H1 (cell line): ENCODE data around the gene CLEC16A. TPM values are rescaled to one million over a fixed set of nuclear protein-coding genes. Genes with fewer than 3 reads are reported as not detected.

Source experiments
- CTCF ChIA-PET: fragments of 300-600 bp; sonication (Branson Sonifier 250); formaldehyde crosslinking; loops from one replicate; lab custom pipeline; 2021; ENCODE audit not compliant: partially characterized antibody; lab: Charles Lee
- POLR2A ChIA-PET: fragments of 300-600 bp; sonication (Branson Sonifier 250); formaldehyde crosslinking; loops from one replicate; lab custom pipeline; 2021; ENCODE audit warnings: inconsistent platforms; ENCODE audit not compliant: partially characterized antibody; lab: Charles Lee
- DNase-seq, 2 experiments: peaks; one replicate each; pipeline versions ENCODE4 v3.0.0 to v3.0.0-alpha.2; 2010 to 2022; ENCODE audit warnings: low spot score in 2 of 2, low read depth in 1 of 2, mixed read lengths in 1 of 2
- FAIRE-seq: peaks from 2 replicates; lab custom pipeline; 2011; peaks lifted over from hg19 to GRCh38; lab: Jason Lieb, UNC
- H2AFZ ChIP-seq: 2 replicates; pipeline ENCODE4 v1.8.1; 2012; ENCODE audit warnings: low read length, inconsistent platforms
- H2AK5ac ChIP-seq: 2 replicates; pipeline ENCODE4 v1.6.1; 2013; ENCODE audit warnings: low read depth, low read length
- H2BK120ac ChIP-seq: replicated peaks from 2 replicates; pipeline ENCODE3; 2013; ENCODE audit warnings: low read depth, low read length, inconsistent platforms
- H2BK12ac ChIP-seq: 2 replicates; pipeline ENCODE4 v1.6.1; 2013; ENCODE audit warnings: low read depth, low read length
- H2BK15ac ChIP-seq: 2 replicates; pipeline ENCODE4 v1.6.1; 2013; ENCODE audit warnings: low read length
- H2BK20ac ChIP-seq: 2 replicates; pipeline ENCODE4 v1.6.1; 2013; ENCODE audit warnings: low read length
- H2BK5ac ChIP-seq: 2 replicates; pipeline ENCODE4 v1.6.1; 2013; ENCODE audit warnings: low read depth, low read length
- H3K14ac ChIP-seq: 2 replicates; pipeline ENCODE4 v1.6.1; 2013; ENCODE audit warnings: inconsistent platforms; ENCODE audit not compliant: insufficient read length
- H3K18ac ChIP-seq: 2 replicates; pipeline ENCODE4 v1.6.1; 2013; ENCODE audit warnings: low read length; ENCODE audit errors: extremely low read depth
- H3K23ac ChIP-seq: 2 replicates; pipeline ENCODE4 v1.6.1; 2013; ENCODE audit warnings: inconsistent platforms; ENCODE audit not compliant: insufficient read length
- H3K23me2 ChIP-seq: 2 replicates; pipeline ENCODE4 v1.6.1; 2013; ENCODE audit warnings: low read depth, low read length
- H3K27ac ChIP-seq: 2 replicates; pipeline ENCODE4 v1.6.1; 2011; ENCODE audit warnings: low read depth, low read length, inconsistent platforms
- H3K27me3 ChIP-seq, 4 experiments: replicated peaks in 1 of 4; 1 replicate in 1 of 4; 2 replicates in 3 of 4; pipeline versions ENCODE4 v1.6.1 to v1.8.1; 2011 to 2013; ENCODE audit warnings: low read length in 3 of 4, mild to moderate bottlenecking in 3 of 4, inconsistent platforms in 2 of 4, mixed read lengths in 2 of 4, moderate library complexity in 1 of 4; ENCODE audit not compliant: control insufficient read depth in 3 of 4, insufficient read depth in 3 of 4; ENCODE audit errors: extremely low read depth in 1 of 4
- H3K36me3 ChIP-seq, 4 experiments: 2 replicates each; pipeline versions ENCODE4 v1.6.1 to v1.8.1; 2011 to 2013; ENCODE audit warnings: mild to moderate bottlenecking in 4 of 4, low read length in 3 of 4, moderate library complexity in 2 of 4, control low read depth in 1 of 4, inconsistent platforms in 1 of 4; ENCODE audit not compliant: insufficient read depth in 4 of 4, control insufficient read depth in 2 of 4
- H3K4ac ChIP-seq: replicated peaks from 2 replicates; pipeline ENCODE3; 2013; ENCODE audit warnings: low read length, low read depth, mixed read lengths, inconsistent platforms; ENCODE audit not compliant: insufficient read length
- H3K4me1 ChIP-seq, 4 experiments: replicated peaks in 1 of 4; 1 replicate in 1 of 4; 2 replicates in 3 of 4; pipeline versions ENCODE4 v1.6.1 to v1.8.1; 2011 to 2013; ENCODE audit warnings: low read length in 3 of 4, inconsistent platforms in 2 of 4, mixed read lengths in 1 of 4; ENCODE audit not compliant: insufficient read depth in 4 of 4, control insufficient read depth in 3 of 4
- H3K4me2 ChIP-seq, 2 experiments: 2 replicates each; pipeline versions ENCODE4 v1.6.1 to v1.8.1; 2011 to 2013; ENCODE audit warnings: low read depth in 2 of 2, low read length in 2 of 2, control low read depth in 1 of 2, inconsistent platforms in 1 of 2, mild to moderate bottlenecking in 1 of 2; ENCODE audit not compliant: insufficient read depth in 1 of 2
- H3K4me3 ChIP-seq, 4 experiments: fragments of 200-600, 300-600 bp in 1 of 4; sonication (generic), shearing (Covaris generic), sonication (Bioruptor Twin) in 1 of 4; 2 replicates each; pipeline versions ENCODE4 v1.5.1 to v1.8.1; 2011 to 2016; ENCODE audit warnings: low read length in 4 of 4, low read depth in 3 of 4, control low read depth in 2 of 4, inconsistent platforms in 2 of 4, mild to moderate bottlenecking in 2 of 4, mixed read lengths in 1 of 4, moderate library complexity in 1 of 4; ENCODE audit not compliant: insufficient read depth in 2 of 4; ENCODE audit errors: extremely low read depth in 1 of 4
- H3K56ac ChIP-seq: replicated peaks from 2 replicates; pipeline ENCODE3; 2013; ENCODE audit warnings: low read depth, mild to moderate bottlenecking, mixed read lengths, low read length, inconsistent platforms; ENCODE audit not compliant: insufficient read length
- H3K79me1 ChIP-seq: 2 replicates; pipeline ENCODE4 v1.6.1; 2013; ENCODE audit warnings: low read depth, low read length, control low read depth
- H3K79me2 ChIP-seq, 2 experiments: 2 replicates each; pipeline versions ENCODE4 v1.6.1 to v1.8.1; 2012 to 2013; ENCODE audit warnings: low read length in 2 of 2, mild to moderate bottlenecking in 2 of 2, inconsistent platforms in 1 of 2; ENCODE audit not compliant: insufficient read depth in 2 of 2, control insufficient read depth in 1 of 2
- H3K9ac ChIP-seq, 4 experiments: replicated peaks in 1 of 4; 1 replicate in 1 of 4; 2 replicates in 3 of 4; pipeline versions ENCODE4 v1.6.1 to v1.8.1; 2011 to 2013; ENCODE audit warnings: low read depth in 3 of 4, low read length in 3 of 4, control low read depth in 2 of 4, mild to moderate bottlenecking in 2 of 4, moderate library complexity in 2 of 4, inconsistent platforms in 1 of 4; ENCODE audit errors: extremely low read depth in 1 of 4
- H3K9me3 ChIP-seq, 2 experiments: 2 replicates each; pipeline versions ENCODE4 v1.6.1 to v1.8.1; 2012 to 2013; ENCODE audit warnings: mild to moderate bottlenecking in 2 of 2, moderate library complexity in 2 of 2, control low read depth in 1 of 2, inconsistent platforms in 1 of 2, low read depth in 1 of 2, low read length in 1 of 2, mixed read lengths in 1 of 2; ENCODE audit not compliant: insufficient read depth in 2 of 2
- H4K20me1 ChIP-seq, 2 experiments: replicated peaks in 1 of 2; 2 replicates each; pipeline versions ENCODE3 to v1.8.1; 2011 to 2013; ENCODE audit warnings: inconsistent platforms in 2 of 2, low read length in 2 of 2, mild to moderate bottlenecking in 1 of 2; ENCODE audit not compliant: insufficient read depth in 2 of 2, control insufficient read depth in 1 of 2
- H4K5ac ChIP-seq: 2 replicates; pipeline ENCODE4 v1.6.1; 2013; ENCODE audit warnings: low read length, low read depth, mixed read lengths, inconsistent platforms; ENCODE audit not compliant: insufficient read length
- H4K8ac ChIP-seq: 2 replicates; pipeline ENCODE4 v1.8.0; 2013; ENCODE audit warnings: mild to moderate bottlenecking, moderate library complexity, low read length, inconsistent platforms; ENCODE audit not compliant: insufficient read depth; ENCODE audit errors: extremely low read depth
- H4K91ac ChIP-seq: replicated peaks from 2 replicates; pipeline ENCODE3; 2013; ENCODE audit warnings: low read length, mixed read lengths, inconsistent platforms; ENCODE audit not compliant: insufficient read length
- BCL11A ChIP-seq, 2 experiments: IDR thresholded peaks; one replicate each; pipeline ENCODE4 v1.6.1; 2011; ENCODE audit warnings: low read depth in 2 of 2, low read length in 2 of 2, mild to moderate bottlenecking in 2 of 2
- KDM5A ChIP-seq: fragments of 200-600 bp; IDR thresholded peaks from 2 replicates; pipeline ENCODE4 v1.7.1; 2012; ENCODE audit warnings: mild to moderate bottlenecking, low read length, inconsistent platforms, mixed read lengths
- NANOG ChIP-seq: IDR thresholded peaks from 2 replicates; pipeline ENCODE4 v1.6.1; 2011; ENCODE audit warnings: low read length, low read depth, mild to moderate bottlenecking, inconsistent platforms; ENCODE audit not compliant: insufficient read depth, poor library complexity, severe bottlenecking
- POLR2AphosphoS5 ChIP-seq: IDR thresholded peaks from 2 replicates; pipeline ENCODE4 v1.6.1; 2011; ENCODE audit warnings: low read depth, low read length
- RBBP5 ChIP-seq: IDR thresholded peaks from 2 replicates; pipeline ENCODE4 v1.7.1; 2012; ENCODE audit warnings: low read depth, mild to moderate bottlenecking, inconsistent platforms, low read length, moderate library complexity, borderline replicate concordance
- SIN3A ChIP-seq, 2 experiments: IDR thresholded peaks in 1 of 2; conservative IDR thresholded peaks in 1 of 2; 2 replicates each; pipeline ENCODE4 v1.6.1; 2011 to 2012; ENCODE audit warnings: low read length in 2 of 2, improper control_type of control experiment in 1 of 2, low read depth in 1 of 2, mild to moderate bottlenecking in 1 of 2
- SP1 ChIP-seq: IDR thresholded peaks from 2 replicates; pipeline ENCODE4 v1.6.1; 2011; ENCODE audit warnings: low read depth, low read length
- SP4 ChIP-seq: IDR thresholded peaks from 2 replicates; pipeline ENCODE4 v1.6.1; 2012; ENCODE audit warnings: low read length, inconsistent platforms
- SRF ChIP-seq: IDR thresholded peaks from 2 replicates; pipeline ENCODE4 v1.6.1; 2011; ENCODE audit warnings: mild to moderate bottlenecking, low read depth, low read length, moderate library complexity
- TAF1 ChIP-seq: IDR thresholded peaks from 2 replicates; pipeline ENCODE4 v1.6.1; 2011; ENCODE audit warnings: mild to moderate bottlenecking, low read depth, low read length
- TBP ChIP-seq: IDR thresholded peaks from 2 replicates; pipeline ENCODE4 v1.6.1; 2011; ENCODE audit warnings: low read depth, low read length, improper control_type of control experiment
- TCF12 ChIP-seq: IDR thresholded peaks from 2 replicates; pipeline ENCODE4 v1.6.1; 2011; ENCODE audit warnings: low read depth, mild to moderate bottlenecking, low read length
- WGBS, 2 experiments: shearing (Covaris generic) in 1 of 2; methylation state at CpG; one replicate each; pipeline versions ENCODE4 v1.1.6 to v1.1.7; 2013 to 2015; ENCODE audit warnings: low lambda C conversion rate in 2 of 2, mixed read lengths in 2 of 2, inconsistent platforms in 1 of 2, low coverage in 1 of 2, missing lambda C conversion rate in 1 of 2; ENCODE audit not compliant: insufficient replicate concordance in 2 of 2, insufficient coverage in 1 of 2, insufficient read length in 1 of 2; ENCODE audit errors: extremely low coverage in 1 of 2, missing lambda C conversion rate in 1 of 2; 5-methylcytosine and 5-hydroxymethylcytosine counted together
- polyA plus RNA-seq, 7 experiments: library from polyadenylated mRNA; depleted of rRNA in 3 of 7; stranded (reverse) in 5 of 7; unstranded in 2 of 7; fragments of >200 nt in 5 of 7; fragments of 200-250 nt in 2 of 7; gene quantifications; 1 replicate in 5 of 7; 2 replicates in 1 of 7; 4 replicates in 1 of 7; pipeline versions ENCODE4 v1.2.1 to v1.2.3, GENCODE V29; 2011 to 2013; ENCODE audit warnings: missing spikeins in 2 of 7, mixed read lengths in 2 of 7
- total RNA-seq: library from RNA; stranded (reverse); fragmentation: NEBNext Ultra II Directional; extraction: Animal tissue kit (Norgen Biotek cat#: 25700); gene quantifications from 2 replicates; pipeline ENCODE4 v1.2.1, GENCODE V29; 2021
- TF ChIP-seq, protein P1 (sequence below): IDR thresholded peaks from 2 replicates; pipeline ENCODE4 v1.6.1; 2011; ENCODE audit warnings: low read length, improper control_type of control experiment

Gene CLEC16A
- total and polyA plus RNA-seq, 2 of the 8 experiments (the other 6 are each of a cell fraction or from before 2014, with no cell fraction given) = 7.6 to 19.3 TPM

DNA sequence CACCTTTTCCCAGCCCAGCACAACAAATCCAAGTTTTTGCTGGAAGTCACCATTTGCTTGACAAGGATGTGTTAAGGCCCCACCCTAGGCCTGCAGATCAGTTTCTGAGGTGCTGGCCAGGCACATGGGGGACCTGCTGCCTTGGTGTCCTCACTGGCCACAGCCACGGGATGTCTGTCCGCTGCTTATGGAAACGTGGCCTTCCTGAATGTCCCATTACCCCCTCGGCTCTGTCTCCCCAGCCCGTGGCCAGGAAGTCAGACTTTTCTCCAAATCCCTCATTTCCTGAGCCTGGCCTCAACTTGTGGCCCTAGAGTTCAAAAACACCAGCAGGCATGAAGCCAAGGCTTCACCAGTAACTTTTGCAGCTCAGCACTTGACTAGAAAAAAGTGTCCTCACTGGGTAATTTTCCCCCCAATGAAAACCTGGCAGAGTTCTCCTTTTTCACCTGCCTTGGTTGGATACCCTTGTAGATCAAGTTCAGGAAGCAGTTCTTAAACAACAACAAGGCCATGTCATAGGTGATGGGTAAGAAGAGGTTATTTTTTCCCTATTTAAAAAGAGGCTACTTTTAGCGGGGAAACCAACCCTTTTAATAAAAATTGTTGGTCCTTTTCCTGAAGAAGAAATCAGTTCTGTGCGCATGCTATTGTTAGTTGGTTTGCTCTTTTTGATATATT, 230.9 kb downstream of the CLEC16A start:
- Histone ChIP-seq H4K91ac (no peak overlapping the region), H3K79me1 (no peaks in the 10 kb centered on the region), H3K27me3 (no peaks in the 10 kb centered on the region), H3K9me3 (no peaks in the 10 kb centered on the region), H3K14ac (no peak overlapping the region), H3K23ac (no peak overlapping the region), H4K5ac (no peak overlapping the region), H2BK12ac (no peak overlapping the region), H2BK15ac (no peak overlapping the region), H3K27ac (no peak overlapping the region), H3K9ac (no peak overlapping the region), H3K79me2 (peaks cover 0 to 4% of the 10 kb centered on the region in 2 experiments; a peak in 1 of 4 replicates), H3K4me1 (no peaks in the 10 kb centered on the region), H4K20me1 (peaks cover 0 to 5% of the 10 kb centered on the region in 2 experiments), H3K56ac (no peak overlapping the region), H2BK120ac (no peak overlapping the region), H2BK20ac (no peak overlapping the region), H2AK5ac (no peak overlapping the region; the same call in 1 of the 2 replicates), H2BK5ac (no peak overlapping the region), H3K23me2 (0 out of 2 replicates have a peak, but pooled peaks cover 4% of the 10 kb centered on the region), H3K4me3 (no peak overlapping the region), H3K18ac (no peak overlapping the region), H2AFZ (no peak overlapping the region), H3K36me3 (peaks cover 0 to 3% (median under 1%) of the 10 kb centered on the region in 4 experiments; a peak in 1 of 8 replicates), H3K4me2 (no peak overlapping the region), H4K8ac (no peak overlapping the region), H3K4ac (no peak overlapping the region)
- DNase-seq (no peak), FAIRE-seq (no peak)
- ChIA-PET POLR2A (no interaction called here), CTCF (no interaction called here)
- WGBS, 2 experiments = 95% methylated on average over 7 of the region's 7 CpGs; no CpG with 5 or more reads in 1 of the 2 experiments
- TF ChIP-seq RBBP5 (no peak), TBP (no peak), NANOG (no peak), KDM5A (no peak), TAF1 (no peak), SP4 (no peak), POLR2AphosphoS5 (no peak), SP1 (no peak), TCF12 (no peak), BCL11A (IDR thresholded peaks at IDR 0.05; ENCODE audit: low read depth in 2 of 2, low read length in 2 of 2) (no peak), SRF (no peak), SIN3A (conservative IDR thresholded peaks at IDR 0.05 in 1 of 2, IDR thresholded peaks at IDR 0.05 in 1 of 2; ENCODE audit: low read depth in 1 of 2, low read length in 2 of 2) (no peak)
- TF ChIP-seq, protein P1, sequence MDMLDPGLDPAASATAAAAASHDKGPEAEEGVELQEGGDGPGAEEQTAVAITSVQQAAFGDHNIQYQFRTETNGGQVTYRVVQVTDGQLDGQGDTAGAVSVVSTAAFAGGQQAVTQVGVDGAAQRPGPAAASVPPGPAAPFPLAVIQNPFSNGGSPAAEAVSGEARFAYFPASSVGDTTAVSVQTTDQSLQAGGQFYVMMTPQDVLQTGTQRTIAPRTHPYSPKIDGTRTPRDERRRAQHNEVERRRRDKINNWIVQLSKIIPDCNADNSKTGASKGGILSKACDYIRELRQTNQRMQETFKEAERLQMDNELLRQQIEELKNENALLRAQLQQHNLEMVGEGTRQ = no peak
